ENCODE data around the gene GSAP. TPM values are rescaled to one million over a fixed set of nuclear protein-coding genes. Genes with fewer than 3 reads are reported as not detected.

Gene GSAP
- total and polyA plus RNA-seq, 2 of the 4 experiments (the other 2 are of a cell fraction): 1.6 to 1.8 TPM

GRCh38 chr7:77404641-77405040 lies 11.5 kb downstream of the GSAP start:
- BruUV-seq (replicated peaks): no TSS peak
- intact Hi-C loops (cut with micrococcal nuclease): no loop called here
- H3K23ac ChIP-seq (ENCODE audit: low read depth, low read length): no peak overlapping the region
- 0 out of 4 replicates have a peak, but pooled peaks cover 0 to 5% of the 10 kb centered on the region in 2 experiments for H3K79me1 ChIP-seq (ENCODE audit: low read depth in 1 of 2, low read length in 2 of 2)
- dilution Hi-C loops (cut with HindIII; ENCODE audit: low sequenced_read_pairs, unreplicated experiment): no loop called here
- no peak overlapping the region for H2AFZ ChIP-seq (replicated peaks; ENCODE audit: low read length, poor library complexity)
- H4K20me1 ChIP-seq (ENCODE audit: insufficient read depth, low read length): no peaks in the 10 kb centered on the region
- H3K14ac ChIP-seq (replicated peaks; ENCODE audit: low read depth, low read length): 0 out of 2 replicates have a peak overlapping the region, but pooled peaks have one; percentile 45
- no peak overlapping the region for H2BK20ac ChIP-seq (ENCODE audit: low read depth, low read length)
- H2AK9ac ChIP-seq (replicated peaks; ENCODE audit: low read depth, low read length, poor library complexity): no peak overlapping the region
- peaks cover 7% of the 10 kb centered on the region; the same call in 1 of the 2 replicates for H3K9me1 ChIP-seq (ENCODE audit: insufficient read depth, low read length)
- ChIA-PET POLR2A (ENCODE audit: unreplicated experiment) (no interaction called here), CTCF (no interaction called here)
- no peak overlapping the region for H3K4ac ChIP-seq (ENCODE audit: low read depth, low read length)
- no peak overlapping the region for H4K8ac ChIP-seq (ENCODE audit: low read depth in 2 of 2, low read length in 2 of 2)
- H3K4me3 ChIP-seq (ENCODE audit: insufficient read depth, low read depth, low read length): no peak overlapping the region
- H2BK5ac ChIP-seq (ENCODE audit: low read depth, low read length, poor library complexity, severe bottlenecking): no peak overlapping the region
- in situ Hi-C loops (cut with MboI; ENCODE audit: low sequenced_read_pairs): no loop called here
- no peak overlapping the region for H2AK5ac ChIP-seq (ENCODE audit: low read depth, low read length)
- H4K5ac ChIP-seq (ENCODE audit: low read depth, low read length): no peak overlapping the region
- no peak for DNase-seq
- H3K27ac ChIP-seq (ENCODE audit: insufficient read depth, low read length): no peak overlapping the region
- no peaks in the 10 kb centered on the region for H3K27me3 ChIP-seq (ENCODE audit: control insufficient read depth, insufficient read depth, low read length)
- H2BK120ac ChIP-seq (ENCODE audit: low read depth, low read length): no peak overlapping the region
- H3K9me3 ChIP-seq (ENCODE audit: control insufficient read depth, insufficient read depth, low read length): no peaks in the 10 kb centered on the region
- no peak for TF ChIP-seq RCOR1 (IDR thresholded peaks at IDR 0.05; ENCODE audit: insufficient replicate concordance, low read length)
- TF ChIP-seq BHLHE40 (IDR thresholded peaks at IDR 0.05; ENCODE audit: low read depth, low read length): no peak
- no peak overlapping the region for H2BK15ac ChIP-seq (ENCODE audit: low read depth, low read length)
- H3K4me1 ChIP-seq (ENCODE audit: control insufficient read depth, insufficient read depth, low read length): peaks cover 1% of the 10 kb centered on the region; the same call in 1 of the 2 replicates
- WGBS, 2 experiments (ENCODE audit: extremely low coverage in 2 of 2, insufficient read length in 1 of 2): no CpG with 5 or more reads among the region's 2 CpGs
- H3K18ac ChIP-seq (ENCODE audit: low read depth, low read length): no peak overlapping the region
- ATAC-seq (ENCODE audit: low read depth): no peak
- no peak overlapping the region for H3K9ac ChIP-seq (ENCODE audit: low read depth, low read length)
- H4K91ac ChIP-seq (ENCODE audit: insufficient read depth, low read depth, low read length): no peak overlapping the region
- H3K36me3 ChIP-seq (ENCODE audit: control insufficient read depth, insufficient read depth, low read length): no peaks in the 10 kb centered on the region
- H3K4me2 ChIP-seq (ENCODE audit: low read depth, low read length): no peak overlapping the region
- H3K56ac ChIP-seq (ENCODE audit: extremely low read depth, insufficient read depth, low read length): no peak overlapping the region

All from IMR-90 (cell line).